ENCODE measurements around the gene REXO4. TPM values are rescaled to one million over a fixed set of nuclear protein-coding genes. Genes with fewer than 3 reads are reported as not detected.

Gene REXO4
- total and polyA plus RNA-seq, 2 experiments from 2014 or later: 31.1 to 36.3 TPM

DNA sequence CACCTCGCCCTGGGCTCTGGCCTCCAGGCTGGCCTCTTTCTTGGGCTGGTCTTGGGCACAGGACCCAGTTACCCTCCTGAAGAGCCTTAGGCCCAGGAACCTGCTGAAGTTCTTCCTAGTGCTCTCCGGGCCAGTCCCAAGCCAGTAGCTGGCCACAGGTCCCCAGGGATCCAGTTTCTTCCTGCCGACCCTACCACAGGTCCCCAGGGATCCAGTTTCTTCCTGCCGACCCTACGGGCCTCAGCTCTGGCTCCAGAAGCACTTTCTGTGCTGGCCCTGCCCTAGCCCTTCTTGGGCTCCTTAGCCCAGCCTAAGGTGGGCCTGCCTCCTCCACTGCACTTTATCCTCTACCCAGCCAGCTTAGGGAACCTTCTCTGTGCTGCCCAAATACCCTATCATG, 23.8 kb upstream of the REXO4 start (continued):
- TF ChIP-seq ZNF462 (CRISPR knock-in tag; IDR thresholded peaks at IDR 0.05): no peak

- H3K36me3 Mint-ChIP-seq (ENCODE audit: low read depth): no peaks in the 10 kb centered on the region
- no peak overlapping the region for H3K27ac Mint-ChIP-seq
- no peak overlapping the region for H3K4me3 Mint-ChIP-seq
- Histone ChIP-seq H3K27me3 (ENCODE audit: insufficient read depth) (no peaks in the 10 kb centered on the region), H3K9me2 (ENCODE audit: insufficient read depth) (no peaks in the 10 kb centered on the region), H3K79me2 (replicated peaks; ENCODE audit: insufficient read depth) (no peaks in the 10 kb centered on the region), H3K4me2 (no peak overlapping the region), H2AFZ (no peak overlapping the region), H3F3A (replicated peaks; ENCODE audit: low read depth) (no peaks in the 10 kb centered on the region), H3K4me1 (ENCODE audit: insufficient read depth) (no peaks in the 10 kb centered on the region), H4K20me1 (replicated peaks; ENCODE audit: insufficient read depth) (no peaks in the 10 kb centered on the region), H3K4me3 (no peak overlapping the region), H3K36me3 (ENCODE audit: insufficient read depth) (no peaks in the 10 kb centered on the region), H3K27ac (ENCODE audit: low read depth) (no peak overlapping the region)
- DNase-seq (ENCODE audit: low spot score): no peak
- H3K9me3 Mint-ChIP-seq: no peaks in the 10 kb centered on the region; the same call in 2 of the 3 replicates
- ATAC-seq: no peak
- peaks cover 5% of the 10 kb centered on the region for H3K27me3 Mint-ChIP-seq (ENCODE audit: insufficient read depth, low read depth, poor library complexity)
- H3K4me1 Mint-ChIP-seq: no peaks in the 10 kb centered on the region
- TF ChIP-seq NANOG (IDR thresholded peaks at IDR 0.05; ENCODE audit: borderline replicate concordance) (no peak), EZH2phosphoT487 (IDR thresholded peaks at IDR 0.05; ENCODE audit: unreplicated experiment) (no peak), JUNB (IDR thresholded peaks at IDR 0.05; ENCODE audit: unreplicated experiment) (no peak), STAT1 (IDR thresholded peaks at IDR 0.05; ENCODE audit: unreplicated experiment) (no peak), CTCF (conservative IDR thresholded peaks at IDR 0.05; ENCODE audit: low read depth in 2 of 2) (no peak), ETS1 (IDR thresholded peaks at IDR 0.05) (no peak), ZNF114 (CRISPR knock-in tag; IDR thresholded peaks at IDR 0.05) (no peak)
Observed at GRCh38 chr9:133440874-133441273, 23.1 kb upstream of the REXO4 start.

Data from GM23338 (cell line).